HG03060 (cell line): ENCODE data around the gene EXOC3L1.

ENCODE experiments used
- ATAC-seq: cut with Tn5 transposase; IDR thresholded peaks from one replicate; pipeline ENCODE4 v1.9.1; 2021; ENCODE audit warnings: low read depth, moderate number of reproducible peaks; ENCODE audit not compliant: unreplicated experiment

The EXOC3L1 gene

DNA sequence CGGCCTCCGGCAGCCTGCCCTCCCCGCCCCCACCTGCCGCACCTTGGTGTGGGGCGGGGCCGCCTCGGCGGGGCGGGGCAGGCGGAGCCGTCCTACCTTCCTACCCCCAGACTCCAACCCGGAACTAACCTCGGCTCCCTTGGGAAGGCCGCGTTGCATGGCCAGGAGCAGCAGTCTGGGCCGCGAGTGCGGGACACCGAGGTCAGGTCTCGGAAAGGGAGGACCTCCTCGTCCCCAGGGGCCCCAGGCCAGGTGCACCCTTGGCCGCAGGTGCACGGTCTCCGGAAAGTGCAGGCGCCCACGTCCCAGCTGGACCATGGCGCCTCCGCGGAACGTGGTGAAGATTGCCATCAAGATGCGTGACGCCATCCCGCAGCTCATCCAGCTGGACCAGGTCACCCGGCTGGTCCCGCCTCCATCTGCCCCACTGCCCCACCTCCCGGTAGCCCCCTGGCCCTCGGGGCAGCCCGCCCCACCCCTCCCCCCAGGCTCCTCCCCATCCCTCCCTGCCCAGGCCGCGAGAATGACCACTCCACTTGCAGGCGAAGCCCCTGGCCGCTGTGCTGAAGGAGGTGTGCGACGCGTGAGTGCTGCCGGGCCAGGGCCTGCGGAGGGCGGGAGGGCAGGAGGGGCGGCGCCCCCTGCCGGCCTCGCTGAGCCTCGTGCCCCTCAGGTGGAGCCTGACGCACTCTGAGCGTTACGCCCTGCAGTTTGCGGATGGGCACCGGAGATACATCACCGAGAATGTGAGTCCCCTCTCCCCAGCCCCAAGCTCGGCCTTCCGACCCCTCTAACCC is 9.3 kb upstream of the EXOC3L1 start, which contains the start of gene ELMO3:
ELMO3 (plus strand) TSS at position 121 of the 797 bp plus-strand sequence; CDS start at position 317, 196 bp downstream.
- no peak for ATAC-seq

DNA sequence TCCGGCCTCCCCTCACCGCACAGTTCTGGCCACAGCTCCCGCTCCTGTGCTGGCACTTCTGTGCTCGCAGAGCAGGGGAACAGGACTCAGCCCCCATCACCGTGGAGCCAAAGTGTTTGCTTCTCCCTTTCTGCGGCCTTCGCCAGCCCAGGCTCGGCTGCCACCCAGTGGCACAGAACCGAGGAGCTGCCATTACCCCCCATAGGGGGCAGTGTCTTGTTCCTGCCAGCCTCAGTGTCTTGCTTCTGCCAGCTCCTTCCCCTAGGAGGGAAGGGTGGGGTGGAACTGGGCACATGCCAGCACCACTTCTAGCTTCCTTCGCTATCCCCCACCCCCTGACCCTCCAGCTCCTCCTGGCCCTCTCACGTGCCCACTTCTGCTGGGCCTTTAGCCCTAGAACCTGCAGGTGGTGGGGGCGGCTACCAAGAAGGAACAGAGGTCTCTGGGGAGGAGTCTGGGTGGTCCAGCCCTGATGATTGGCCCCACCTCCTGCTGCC is 8.3 kb upstream of the EXOC3L1 start:
- no peak for ATAC-seq

DNA sequence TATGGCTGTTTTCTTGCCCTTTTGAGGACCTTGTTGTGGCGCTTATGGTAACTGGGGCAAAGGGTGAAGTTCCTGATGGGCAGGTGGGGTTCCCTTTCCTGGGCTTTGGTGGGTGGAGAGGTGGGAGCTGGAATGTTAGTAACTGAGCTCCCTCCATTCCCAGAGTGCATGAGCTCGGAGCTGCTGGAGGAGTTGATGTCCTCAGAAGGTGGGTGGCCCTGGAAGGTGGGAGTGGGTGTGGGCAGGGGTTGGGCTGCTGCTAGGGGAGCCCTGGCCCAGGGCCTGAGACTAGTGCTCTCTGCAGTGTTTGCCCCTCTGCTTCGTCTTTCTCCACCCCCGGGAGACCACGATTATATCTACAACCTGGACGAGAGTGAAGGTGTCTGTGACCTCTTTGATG is 7.8 kb upstream of the EXOC3L1 start:
- no peak for ATAC-seq

DNA sequence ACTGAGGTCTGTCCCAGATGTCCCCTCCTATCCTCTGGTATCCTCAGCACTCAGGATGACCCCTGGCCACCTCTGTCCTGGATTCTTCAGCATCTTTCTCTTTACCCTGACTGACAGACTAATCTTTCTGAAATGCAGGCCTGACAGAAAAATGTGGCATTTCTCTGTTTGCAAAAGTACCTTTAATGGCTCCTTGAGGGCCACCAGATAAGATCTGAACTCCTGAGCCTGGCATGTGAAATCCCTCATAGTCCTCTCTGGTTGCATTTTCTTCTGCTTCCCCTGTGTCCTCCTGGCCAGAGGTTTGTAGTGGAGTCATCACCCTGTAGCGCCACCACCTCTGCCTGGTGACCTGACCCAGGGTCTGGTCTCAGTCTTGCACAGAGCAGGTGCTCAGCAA is 6.9 kb upstream of the EXOC3L1 start:
- no peak for ATAC-seq

DNA sequence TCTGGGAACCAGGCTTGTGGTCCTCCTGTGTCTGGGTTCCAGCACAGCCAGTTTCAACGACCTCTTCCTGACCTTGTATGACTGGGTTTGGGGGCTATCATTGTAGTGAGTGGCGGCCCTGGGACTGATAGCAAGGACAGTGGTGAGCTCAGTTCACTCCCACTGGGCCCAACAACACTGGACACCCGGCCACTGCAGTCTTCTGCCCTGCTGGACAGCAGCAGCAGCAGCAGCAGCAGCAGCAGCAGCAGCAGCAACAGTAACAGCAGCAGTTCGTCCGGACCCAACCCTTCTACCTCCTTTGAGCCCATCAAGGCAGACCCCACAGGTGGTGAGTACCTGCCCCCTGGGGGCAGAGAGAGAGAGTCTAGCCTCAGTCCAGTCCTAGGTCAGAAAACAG is 5.7 kb upstream of the EXOC3L1 start:
- no peak for ATAC-seq

DNA sequence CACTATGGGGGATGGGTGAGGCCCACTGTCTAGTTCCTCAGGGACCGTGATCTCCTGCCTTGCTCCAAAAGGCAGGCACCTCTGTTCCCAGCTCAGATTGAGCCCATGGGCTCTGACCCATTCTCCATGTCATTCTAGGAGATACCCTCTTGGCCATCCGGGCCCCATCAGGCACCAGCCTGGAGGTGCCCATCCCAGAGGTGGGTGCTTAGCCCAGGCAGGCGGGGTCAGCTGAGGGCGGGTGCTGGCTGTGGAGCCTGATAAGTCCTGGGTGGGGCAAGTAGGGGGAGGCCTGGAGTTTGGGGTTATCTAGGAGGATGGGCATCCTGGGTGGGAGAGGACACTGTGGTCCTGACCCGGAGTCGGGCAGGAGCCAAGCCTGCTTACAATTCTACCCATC is 4.3 kb upstream of the EXOC3L1 start:
- no peak for ATAC-seq

DNA sequence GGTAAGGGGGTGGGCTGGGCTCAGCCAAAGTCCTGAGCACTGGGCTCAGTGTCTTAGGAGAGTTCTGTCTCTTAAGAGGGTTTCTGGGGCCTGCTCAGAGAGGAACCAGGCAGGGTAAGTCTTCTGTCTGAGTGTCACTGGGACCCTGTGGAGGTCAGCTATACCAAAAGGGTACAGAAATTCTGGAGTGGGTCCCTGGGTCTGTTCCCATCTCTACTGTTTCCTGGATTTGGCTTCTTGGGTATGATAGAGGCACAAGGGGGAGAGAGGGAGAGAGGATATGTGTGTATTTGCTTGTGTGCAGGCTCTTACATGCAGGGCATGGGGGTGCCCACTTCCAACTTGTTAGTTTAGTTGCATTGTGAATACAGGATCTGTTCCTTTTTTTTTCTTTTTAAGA is 3.6 kb upstream of the EXOC3L1 start:
- no peak for ATAC-seq

DNA sequence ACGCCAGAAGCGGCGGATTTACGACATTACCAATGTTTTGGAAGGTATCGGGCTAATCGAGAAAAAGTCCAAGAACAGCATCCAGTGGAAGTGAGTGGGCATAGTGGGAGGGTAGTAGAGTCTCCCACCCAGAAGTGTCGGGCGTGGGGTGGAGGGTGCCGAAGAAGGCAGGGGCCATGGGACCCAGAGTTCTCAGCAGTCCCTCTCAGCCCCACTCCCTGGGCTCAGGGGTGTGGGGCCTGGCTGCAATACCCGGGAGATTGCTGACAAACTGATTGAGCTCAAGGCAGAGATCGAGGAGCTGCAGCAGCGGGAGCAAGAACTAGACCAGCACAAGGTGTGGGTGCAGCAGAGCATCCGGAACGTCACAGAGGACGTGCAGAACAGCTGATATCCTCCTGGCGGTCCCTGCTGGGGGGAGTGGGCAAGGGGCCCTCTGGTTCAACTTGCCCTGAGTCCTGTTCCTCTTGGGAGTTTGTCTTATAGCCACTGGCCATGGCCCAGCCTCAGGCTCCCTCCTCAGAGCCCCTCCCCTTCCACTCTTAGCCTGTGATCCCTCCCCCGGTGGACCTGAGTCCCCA is 2.9 kb upstream of the EXOC3L1 start:
- ATAC-seq: no peak

DNA sequence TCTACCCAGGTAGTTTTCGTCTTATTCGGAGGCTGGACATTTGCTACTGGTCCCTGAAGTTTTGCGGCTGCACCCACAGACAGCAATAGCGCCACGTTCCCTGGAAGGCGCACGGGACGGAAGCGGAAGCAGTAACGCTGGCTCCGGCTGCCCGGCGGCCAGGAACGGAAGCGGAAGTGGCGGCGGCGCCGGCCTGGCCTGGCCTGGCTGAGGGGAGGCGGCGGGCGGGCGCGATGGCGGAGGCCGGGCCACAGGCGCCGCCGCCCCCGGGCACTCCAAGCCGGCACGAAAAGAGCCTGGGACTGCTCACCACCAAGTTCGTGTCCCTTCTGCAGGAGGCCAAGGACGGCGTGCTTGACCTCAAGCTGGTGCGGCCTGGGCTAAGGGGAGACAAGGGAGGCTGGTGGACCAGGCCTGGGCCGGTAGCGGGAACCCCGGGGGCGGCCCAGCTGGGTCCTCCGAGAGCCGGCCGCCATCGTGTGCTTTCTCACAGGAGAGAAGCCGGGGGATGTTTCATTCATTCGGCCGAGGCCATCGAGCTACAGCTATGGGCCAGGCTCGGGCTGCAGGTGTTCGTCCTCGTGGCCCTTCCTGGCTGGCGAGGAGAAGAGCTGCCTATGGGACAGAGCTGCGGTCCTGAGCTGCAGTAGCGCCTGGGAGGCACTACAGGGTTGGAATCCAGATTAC is 2.2 kb upstream of the EXOC3L1 start, which contains the start of gene E2F4:
E2F4 (plus strand) TSS at position 161 of the 687 bp plus-strand sequence; CDS start at position 234, 73 bp downstream.
- ATAC-seq: peak; percentile 61

DNA sequence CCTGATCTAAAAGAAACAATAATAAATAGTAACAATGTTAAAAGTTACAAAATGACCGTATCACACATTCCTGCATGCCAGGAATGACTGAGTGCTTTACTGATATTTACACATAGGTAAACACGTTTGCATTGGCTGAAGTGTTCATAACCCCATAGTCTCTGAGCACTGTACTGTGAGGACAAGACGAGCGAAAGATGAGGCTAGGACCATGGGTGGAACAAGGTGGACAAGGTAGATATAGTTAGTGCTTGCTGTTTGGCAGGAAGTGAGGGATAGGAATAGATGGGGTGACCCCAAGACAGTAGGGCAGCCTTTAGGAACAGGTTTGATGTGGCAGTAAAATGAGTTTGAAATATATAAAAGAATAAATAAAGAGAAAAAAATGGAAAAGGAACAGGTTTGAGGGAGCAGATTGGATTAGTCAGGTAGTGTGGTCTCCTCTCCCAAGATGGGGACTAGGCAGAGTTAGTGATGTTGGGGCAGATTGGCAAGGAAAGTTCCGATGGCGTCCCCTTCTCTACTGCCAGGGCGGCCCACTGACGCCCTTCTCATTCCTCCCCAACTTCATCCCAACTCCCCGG is 1.6 kb upstream of the EXOC3L1 start:
- no peak for ATAC-seq

DNA sequence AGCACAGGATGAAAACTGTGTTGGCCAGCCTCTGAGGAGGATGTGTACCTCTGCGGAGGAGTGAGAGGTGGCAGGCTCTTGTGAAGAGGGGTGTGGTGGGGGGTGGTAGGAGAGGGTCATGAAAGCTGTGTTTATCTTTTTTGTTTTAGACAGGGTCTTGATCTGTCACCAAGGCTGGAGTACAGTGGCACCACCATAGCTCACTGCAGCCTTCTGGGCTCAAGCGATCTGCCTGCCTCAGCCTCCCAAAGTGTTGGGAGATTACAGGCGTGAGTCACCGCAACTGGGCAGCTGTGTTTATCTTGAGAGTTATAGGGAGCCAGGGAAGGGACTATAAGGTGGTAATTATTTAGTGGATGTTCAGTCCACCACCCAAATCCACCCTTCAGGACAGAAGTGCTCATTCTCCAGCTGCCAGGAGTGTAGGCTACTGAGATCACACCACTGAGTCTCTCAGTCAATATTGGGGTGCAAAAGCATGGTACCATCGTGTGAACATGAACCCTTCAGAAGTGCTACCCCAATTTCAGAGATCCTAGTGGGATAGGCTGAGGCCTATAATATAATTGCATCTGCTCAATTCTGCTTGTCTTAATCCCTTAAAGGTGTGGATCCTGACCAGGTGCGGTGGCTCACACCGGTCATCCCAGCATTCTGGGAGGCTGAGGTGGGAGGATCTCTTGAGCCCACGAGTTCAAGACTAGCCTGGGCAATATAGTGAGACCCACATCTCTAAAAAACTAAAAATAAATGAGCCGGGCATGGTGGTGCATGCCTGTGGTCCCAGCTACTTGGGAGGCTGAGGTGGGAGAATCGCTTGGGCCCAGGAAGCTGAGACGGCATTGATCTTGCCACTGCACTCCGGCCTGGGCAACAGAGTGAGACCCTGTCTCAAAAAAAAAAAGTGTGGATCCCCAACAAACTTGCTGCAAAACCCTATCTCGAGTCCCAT is 788 bp upstream of the EXOC3L1 start:
- no peak for ATAC-seq

DNA sequence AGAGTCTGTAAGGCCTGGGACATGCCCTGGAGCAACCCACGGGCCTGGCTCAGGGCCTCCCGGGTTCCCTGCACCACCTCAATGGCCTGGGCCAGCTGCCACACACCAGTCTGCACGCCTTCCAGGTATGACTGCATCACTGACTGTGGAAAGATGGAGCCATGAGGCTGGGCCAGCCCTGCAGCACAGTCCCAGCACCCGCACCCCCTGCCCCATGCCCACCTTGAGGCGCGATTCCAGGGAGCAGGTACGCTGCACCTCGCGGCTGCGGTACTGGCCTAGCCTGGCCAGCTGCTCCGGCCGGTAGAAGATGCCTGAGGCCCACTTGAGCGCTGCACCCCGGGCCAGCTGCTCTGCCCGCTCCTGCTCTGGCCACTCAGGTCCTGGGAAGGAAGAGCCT is 1.1 kb downstream of the EXOC3L1 start:
- ATAC-seq: no peak

DNA sequence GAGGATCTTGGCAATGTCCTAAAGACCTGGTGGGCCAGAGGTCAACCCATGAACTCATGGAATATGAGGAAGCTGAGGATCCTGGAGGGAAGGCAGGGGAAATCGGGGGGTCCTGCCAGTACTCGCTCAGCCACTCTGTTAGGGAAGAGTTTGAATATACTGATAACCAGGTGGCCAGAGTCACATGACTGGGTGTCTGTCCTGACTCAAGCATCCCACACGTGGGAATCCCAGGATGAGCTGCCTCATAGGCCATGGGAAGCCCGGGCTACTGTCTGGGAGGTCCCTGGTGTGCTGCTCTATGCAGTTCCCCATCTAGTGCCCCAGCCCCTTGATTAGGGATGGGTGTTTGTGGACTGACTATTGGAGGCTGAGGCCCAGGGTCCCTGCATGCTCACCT is 1.6 kb downstream of the EXOC3L1 start:
- no peak for ATAC-seq

DNA sequence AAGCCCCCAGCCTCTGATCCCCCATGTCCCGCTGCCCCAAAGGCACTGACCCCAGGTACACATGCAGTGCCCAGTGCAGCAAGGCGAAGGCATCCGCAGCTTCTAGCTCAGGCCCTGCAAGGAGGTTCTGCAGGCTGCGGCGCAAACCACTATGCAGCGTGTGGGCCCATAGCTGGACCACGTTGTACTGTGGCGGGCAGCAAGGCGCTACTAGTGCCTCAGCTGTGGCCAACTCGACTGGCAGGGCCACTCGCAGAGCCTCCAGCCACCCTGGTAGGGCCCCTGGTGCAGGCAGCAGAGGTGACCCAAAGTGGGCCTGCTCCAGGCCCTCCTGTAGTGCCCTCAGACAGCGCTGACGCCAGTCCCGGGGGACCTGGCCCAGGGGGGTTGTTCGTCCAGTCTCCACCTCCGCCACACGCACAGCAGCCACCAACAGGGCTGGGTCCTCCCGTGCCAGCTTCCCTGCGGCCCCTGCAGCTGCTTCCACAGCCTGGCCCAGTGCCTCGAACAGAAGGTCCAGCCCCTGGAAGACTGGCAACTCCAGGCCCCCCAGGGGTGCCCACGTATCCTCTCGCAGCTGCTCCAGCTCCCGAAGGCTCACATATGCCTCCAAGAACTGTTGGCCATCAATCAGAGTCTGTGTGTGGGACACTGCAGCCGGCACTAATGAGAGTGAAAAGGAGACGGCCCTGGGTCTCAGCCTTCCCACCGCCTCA is 2.6 kb downstream of the EXOC3L1 start:
- ATAC-seq: no peak

DNA sequence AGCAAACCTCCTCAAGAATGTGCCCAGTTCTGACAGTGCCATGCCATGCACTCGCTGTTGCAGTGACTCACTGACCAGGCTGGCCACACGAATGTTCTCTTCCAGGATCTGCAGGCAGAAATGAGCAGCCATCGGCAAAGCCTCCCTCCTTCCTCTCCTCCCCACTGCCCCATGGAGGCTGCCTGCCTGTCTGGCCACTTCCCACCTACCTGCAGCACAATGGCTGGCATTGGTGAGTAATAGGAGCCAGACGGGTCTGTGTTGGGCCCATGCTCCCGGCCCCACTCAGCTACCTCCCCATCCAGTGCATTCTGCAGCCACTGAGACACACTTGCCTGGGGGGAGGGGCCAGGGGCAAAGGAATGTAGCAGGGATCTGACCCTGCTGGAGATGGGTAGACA is 3.4 kb downstream of the EXOC3L1 start:
- no peak for ATAC-seq

DNA sequence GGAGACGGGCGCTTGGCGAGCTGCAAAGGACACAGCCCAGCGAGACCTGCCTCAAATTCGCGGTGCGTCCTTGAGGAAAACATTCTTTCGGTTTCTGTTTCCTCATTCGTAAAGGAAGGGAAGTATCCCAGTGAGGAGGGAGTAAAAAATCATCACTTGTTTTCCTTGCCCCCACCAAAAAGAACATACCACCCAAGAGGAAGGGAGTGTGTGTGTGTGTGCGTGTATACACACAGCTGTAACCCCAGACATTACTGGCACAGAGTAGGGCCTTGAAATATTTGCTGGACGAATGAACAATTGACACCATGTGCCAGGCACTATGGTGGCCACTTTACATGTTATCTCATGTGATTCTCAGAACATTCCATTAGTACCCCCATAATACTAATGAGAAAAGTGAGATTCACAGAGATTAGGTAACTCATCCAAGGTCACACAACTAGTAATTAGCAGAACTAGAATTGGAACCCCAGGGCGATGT is 4.2 kb downstream of the EXOC3L1 start:
- no peak for ATAC-seq

DNA sequence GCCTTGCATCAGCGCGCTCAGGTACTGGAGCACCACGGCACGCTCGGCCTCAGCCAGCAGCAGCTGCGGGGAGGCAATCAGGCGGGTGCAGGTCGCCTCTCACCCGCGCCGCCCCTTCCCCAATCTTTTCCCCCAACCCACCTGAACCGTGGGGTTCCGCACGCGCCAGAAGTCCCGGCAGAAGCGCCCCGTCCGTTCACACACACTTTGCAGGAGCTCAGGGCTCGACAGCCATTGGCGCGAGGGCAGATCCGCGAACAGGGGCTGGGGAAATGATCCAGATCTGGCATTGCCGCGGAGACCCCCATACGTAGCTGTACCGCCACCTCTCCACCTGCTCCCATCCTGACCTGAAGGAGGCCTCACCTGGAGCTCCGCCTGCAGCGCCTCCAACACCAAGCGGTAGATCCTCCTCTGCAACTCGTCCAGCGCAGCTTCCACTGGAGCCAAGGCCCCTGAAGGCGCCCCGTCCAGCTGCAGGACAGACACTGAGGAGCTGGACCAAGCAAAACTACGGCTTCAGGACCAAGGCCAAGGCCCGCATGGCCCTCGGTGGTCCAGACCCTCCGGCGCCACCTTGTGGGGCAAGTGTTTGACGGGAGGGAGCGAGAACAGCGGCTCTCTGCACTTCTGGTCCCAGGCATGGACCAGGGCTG is 4.8 kb downstream of the EXOC3L1 start:
- no peak for ATAC-seq

DNA sequence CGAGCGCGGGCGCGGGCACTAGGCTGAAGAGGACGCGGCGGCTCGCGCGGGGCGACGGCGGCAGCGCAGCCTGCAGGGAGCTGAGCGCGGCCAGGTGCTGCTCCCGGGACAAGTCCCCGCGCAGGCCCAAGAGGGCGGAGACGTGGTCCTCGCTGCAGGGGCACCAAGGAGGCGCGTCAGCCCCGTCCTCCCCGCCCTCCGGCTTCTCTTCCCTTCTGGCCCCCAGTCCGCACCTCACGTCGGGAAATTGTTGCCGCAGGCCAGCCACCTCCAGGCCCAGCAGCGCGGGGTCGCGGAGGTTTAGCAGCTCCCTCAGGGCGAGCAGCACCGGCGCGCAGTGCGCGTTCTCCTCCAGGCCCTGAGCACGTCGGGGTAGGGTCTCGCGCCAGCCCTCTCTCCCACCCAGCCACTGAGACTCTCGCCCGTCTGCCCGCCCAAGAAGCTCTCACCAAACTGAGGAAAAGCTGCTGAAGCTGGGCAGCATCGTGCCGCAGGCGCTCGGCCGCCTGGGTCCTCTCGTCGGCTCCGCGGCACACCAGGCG is 5.4 kb downstream of the EXOC3L1 start:
- no peak for ATAC-seq
